ENCODE data around the gene C12orf76. TPM values are rescaled to one million over a fixed set of nuclear protein-coding genes. Genes with fewer than 3 reads are reported as not detected.

C12orf76 gene
- total and polyA plus RNA-seq, 9 of the 15 experiments (the other 6 are each of a cell fraction or from before 2014, with no cell fraction given): 6.3 to 38.6 (median 12.3) TPM

DNA sequence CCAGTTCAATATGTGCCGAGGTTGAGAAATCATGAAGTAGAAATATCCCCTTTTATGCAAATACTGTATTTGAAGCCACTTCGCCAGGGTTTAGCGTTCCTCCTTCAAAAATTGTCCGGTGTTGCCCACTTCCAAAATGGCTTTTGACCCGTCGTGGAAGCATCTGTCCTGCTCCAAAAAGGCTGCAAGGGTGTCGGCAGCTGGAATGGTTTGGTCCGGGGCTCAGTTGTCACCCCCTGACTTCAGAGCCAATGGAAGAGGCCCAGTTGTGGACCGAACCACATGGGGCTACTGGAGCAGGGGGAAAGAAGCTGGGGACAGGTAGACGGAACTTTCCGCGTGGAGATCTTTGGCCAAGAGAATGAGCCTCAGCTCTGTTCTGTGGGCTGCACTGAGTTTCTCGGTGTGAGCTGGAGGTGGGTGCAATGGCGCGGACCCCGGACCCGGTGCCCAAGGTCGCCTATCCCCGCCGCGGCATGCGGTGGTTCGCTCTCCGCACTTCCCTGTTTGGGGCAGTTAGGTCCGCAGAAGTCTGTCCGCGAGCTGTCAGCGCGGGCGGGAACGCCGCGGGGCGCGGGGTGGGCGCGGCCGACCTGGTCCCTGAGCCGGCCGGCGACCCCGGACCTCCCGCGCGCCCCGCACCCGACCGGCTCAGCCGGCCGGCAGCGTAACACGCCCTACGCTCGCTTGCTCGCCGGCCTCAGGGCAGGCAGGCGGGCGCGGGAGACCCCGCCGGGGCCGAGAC lies 49.2 kb downstream of the C12orf76 start, which contains the start of gene ANKRD13A (continued):
- TF ChIP-seq JUND (IDR thresholded peaks at IDR 0.05; ENCODE audit: borderline replicate concordance, low read depth, low read length) (peak; percentile 99), JUND (tag; IDR thresholded peaks at IDR 0.05; ENCODE audit: borderline replicate concordance, low read depth, low read length) (no peak), NELFE (IDR thresholded peaks at IDR 0.05; ENCODE audit: insufficient read depth, insufficient read length) (no peak), CHD1 (IDR thresholded peaks at IDR 0.05; ENCODE audit: low read length) (peak; percentile 69), ESRRA (IDR thresholded peaks at IDR 0.05; ENCODE audit: borderline replicate concordance, low read depth) (peak; percentile 67; the same call in 1 of the 2 replicates), RBM25 (IDR thresholded peaks at IDR 0.05; ENCODE audit: low read depth, low read length, severe bottlenecking) (no peak), YY1 (IDR thresholded peaks at IDR 0.05; ENCODE audit: borderline replicate concordance in 1 of 3, control insufficient read depth in 1 of 3, extremely low read depth in 1 of 3, insufficient read depth in 3 of 3, insufficient read length in 1 of 3, insufficient replicate concordance in 2 of 3, low read depth in 1 of 3, low read length in 2 of 3) (peak; percentile 85 to 99 (median 98)), KAT8 (IDR thresholded peaks at IDR 0.05; ENCODE audit: low read depth) (no peak), ZNF696 (CRISPR knock-in tag; conservative IDR thresholded peaks at IDR 0.05) (no peak), ZFX (CRISPR knock-in tag; IDR thresholded peaks at IDR 0.05) (peak; percentile 24; the same call in 1 of the 2 replicates), ZNF146 (CRISPR knock-in tag; IDR thresholded peaks at IDR 0.05; ENCODE audit: unreplicated experiment) (no peak), TCFL5 (CRISPR knock-in tag; conservative IDR thresholded peaks at IDR 0.05) (no peak), ZNF23 (CRISPR knock-in tag; IDR thresholded peaks at IDR 0.05) (no peak), ZNF699 (CRISPR knock-in tag; IDR thresholded peaks at IDR 0.05; ENCODE audit: insufficient replicate concordance) (no peak), DACH1 (IDR thresholded peaks at IDR 0.05; ENCODE audit: partially characterized antibody) (no peak), MED1 (CRISPR knock-in tag; IDR thresholded peaks at IDR 0.05; ENCODE audit: borderline replicate concordance) (no peak)
- TF ChIP-seq, protein P1, sequence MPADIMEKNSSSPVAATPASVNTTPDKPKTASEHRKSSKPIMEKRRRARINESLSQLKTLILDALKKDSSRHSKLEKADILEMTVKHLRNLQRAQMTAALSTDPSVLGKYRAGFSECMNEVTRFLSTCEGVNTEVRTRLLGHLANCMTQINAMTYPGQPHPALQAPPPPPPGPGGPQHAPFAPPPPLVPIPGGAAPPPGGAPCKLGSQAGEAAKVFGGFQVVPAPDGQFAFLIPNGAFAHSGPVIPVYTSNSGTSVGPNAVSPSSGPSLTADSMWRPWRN (IDR thresholded peaks at IDR 0.05; ENCODE audit: low read depth): no peak
- TF ChIP-seq, protein P2, sequence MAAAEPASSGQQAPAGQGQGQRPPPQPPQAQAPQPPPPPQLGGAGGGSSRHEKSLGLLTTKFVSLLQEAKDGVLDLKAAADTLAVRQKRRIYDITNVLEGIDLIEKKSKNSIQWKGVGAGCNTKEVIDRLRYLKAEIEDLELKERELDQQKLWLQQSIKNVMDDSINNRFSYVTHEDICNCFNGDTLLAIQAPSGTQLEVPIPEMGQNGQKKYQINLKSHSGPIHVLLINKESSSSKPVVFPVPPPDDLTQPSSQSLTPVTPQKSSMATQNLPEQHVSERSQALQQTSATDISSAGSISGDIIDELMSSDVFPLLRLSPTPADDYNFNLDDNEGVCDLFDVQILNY (CRISPR knock-in tag; IDR thresholded peaks at IDR 0.05): 0 out of 2 replicates have a peak, but pooled peaks have one; percentile 74
- TF ChIP-seq, protein P3, sequence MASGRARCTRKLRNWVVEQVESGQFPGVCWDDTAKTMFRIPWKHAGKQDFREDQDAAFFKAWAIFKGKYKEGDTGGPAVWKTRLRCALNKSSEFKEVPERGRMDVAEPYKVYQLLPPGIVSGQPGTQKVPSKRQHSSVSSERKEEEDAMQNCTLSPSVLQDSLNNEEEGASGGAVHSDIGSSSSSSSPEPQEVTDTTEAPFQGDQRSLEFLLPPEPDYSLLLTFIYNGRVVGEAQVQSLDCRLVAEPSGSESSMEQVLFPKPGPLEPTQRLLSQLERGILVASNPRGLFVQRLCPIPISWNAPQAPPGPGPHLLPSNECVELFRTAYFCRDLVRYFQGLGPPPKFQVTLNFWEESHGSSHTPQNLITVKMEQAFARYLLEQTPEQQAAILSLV (tag; IDR thresholded peaks at IDR 0.05): no peak
- TF ChIP-seq, protein P4, sequence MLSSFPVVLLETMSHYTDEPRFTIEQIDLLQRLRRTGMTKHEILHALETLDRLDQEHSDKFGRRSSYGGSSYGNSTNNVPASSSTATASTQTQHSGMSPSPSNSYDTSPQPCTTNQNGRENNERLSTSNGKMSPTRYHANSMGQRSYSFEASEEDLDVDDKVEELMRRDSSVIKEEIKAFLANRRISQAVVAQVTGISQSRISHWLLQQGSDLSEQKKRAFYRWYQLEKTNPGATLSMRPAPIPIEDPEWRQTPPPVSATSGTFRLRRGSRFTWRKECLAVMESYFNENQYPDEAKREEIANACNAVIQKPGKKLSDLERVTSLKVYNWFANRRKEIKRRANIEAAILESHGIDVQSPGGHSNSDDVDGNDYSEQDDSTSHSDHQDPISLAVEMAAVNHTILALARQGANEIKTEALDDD (IDR thresholded peaks at IDR 0.05): no peak
- TF ChIP-seq, protein P5, sequence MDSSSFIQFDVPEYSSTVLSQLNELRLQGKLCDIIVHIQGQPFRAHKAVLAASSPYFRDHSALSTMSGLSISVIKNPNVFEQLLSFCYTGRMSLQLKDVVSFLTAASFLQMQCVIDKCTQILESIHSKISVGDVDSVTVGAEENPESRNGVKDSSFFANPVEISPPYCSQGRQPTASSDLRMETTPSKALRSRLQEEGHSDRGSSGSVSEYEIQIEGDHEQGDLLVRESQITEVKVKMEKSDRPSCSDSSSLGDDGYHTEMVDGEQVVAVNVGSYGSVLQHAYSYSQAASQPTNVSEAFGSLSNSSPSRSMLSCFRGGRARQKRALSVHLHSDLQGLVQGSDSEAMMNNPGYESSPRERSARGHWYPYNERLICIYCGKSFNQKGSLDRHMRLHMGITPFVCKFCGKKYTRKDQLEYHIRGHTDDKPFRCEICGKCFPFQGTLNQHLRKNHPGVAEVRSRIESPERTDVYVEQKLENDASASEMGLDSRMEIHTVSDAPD (CRISPR knock-in tag; IDR thresholded peaks at IDR 0.05): no peak

Measured in K562 (cell line).